ENCODE data around the gene PTGER4.

Gene PTGER4

GRCh38 chr5:40672425-40672824 lies 7.3 kb upstream of the PTGER4 start:
- no peak for DNase-seq

GRCh38 chr5:40674661-40675235 lies 5.0 kb upstream of the PTGER4 start:
- no peak for DNase-seq

DNA sequence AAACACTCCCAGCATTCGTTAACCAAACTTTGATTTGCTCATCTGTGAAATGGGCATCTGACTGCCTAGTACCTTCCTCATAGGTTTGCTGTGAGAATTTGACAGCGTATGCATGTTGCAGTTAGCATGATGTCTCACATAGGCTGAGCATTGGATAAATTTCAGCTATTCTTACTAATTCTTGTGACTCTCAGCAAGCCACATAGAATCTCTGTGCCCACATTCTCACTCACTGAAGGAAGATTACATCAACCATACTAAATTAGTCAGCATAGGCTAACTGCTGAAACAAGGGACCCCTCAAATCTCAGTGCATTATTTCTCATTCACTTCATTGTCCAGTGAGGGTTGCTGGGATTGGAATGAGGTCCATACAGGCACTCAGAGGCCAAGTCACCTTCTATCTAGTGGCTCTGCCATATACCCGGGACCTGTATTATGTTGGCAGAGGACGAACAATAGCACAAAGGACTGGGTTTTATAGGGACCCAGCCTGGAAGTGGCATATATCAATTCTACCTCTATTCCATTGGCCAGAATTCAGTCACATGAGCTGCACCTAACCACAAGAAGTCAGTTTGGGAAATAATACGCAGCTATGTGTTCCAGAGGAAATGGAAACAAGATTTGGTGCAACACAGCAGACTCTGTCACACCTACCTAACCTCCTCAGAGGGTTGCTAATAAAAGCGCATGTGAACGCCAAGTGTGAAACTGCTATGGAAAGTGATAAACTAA lies 4.2 kb upstream of the PTGER4 start:
- DNase-seq = no peak

GRCh38 chr5:40676613-40677343 lies 2.9 kb upstream of the PTGER4 start:
- no peak for DNase-seq

DNA sequence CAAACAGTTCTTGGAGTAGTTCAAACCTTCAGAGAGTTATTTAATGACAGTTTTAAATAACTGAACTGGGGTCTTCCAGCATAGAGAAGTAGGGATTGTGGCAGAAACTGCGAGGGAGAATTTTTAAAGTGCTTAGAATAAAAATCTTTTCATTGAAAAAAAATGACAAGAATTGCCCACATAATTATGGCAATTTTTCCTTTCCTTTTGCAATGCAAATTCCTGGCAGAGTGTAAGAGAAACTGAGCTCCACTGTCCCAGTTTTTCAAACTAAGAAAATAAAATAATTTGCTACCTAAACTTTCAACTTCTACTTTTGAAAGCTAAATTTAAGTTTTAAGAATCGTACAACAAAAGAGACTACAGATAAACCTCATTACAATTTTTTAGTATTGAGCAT lies 2.3 kb upstream of the PTGER4 start:
- DNase-seq = no peak

GRCh38 chr5:40678026-40678425 lies 1.7 kb upstream of the PTGER4 start:
- no peak for DNase-seq

GRCh38 chr5:40678460-40679147 lies 1.1 kb upstream of the PTGER4 start:
- DNase-seq = no peak

GRCh38 chr5:40679148-40679912 lies 385 bp upstream of the PTGER4 start:
- DNase-seq = peak; percentile 99

DNA sequence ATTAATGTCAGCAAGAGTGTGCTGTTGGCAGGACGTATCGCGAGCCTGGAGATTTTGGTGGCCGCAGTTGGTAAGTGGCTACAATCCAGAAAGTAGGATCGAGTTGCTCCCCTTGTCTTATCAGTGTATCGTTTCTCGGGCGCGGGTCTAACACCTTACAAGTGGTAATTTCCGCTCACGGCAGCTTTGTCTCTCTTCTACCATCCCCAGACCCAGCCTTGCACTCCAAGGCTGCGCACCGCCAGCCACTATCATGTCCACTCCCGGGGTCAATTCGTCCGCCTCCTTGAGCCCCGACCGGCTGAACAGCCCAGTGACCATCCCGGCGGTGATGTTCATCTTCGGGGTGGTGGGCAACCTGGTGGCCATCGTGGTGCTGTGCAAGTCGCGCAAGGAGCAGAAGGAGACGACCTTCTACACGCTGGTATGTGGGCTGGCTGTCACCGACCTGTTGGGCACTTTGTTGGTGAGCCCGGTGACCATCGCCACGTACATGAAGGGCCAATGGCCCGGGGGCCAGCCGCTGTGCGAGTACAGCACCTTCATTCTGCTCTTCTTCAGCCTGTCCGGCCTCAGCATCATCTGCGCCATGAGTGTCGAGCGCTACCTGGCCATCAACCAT lies 1.1 kb downstream of the PTGER4 start:
- DNase-seq = no peak

GRCh38 chr5:40681363-40682153 lies 1.8 kb downstream of the PTGER4 start:
- DNase-seq = no peak

GRCh38 chr5:40682154-40683017 lies 2.7 kb downstream of the PTGER4 start:
- DNase-seq = no peak

GRCh38 chr5:40683305-40683704 lies 3.6 kb downstream of the PTGER4 start:
- DNase-seq = no peak

DNA sequence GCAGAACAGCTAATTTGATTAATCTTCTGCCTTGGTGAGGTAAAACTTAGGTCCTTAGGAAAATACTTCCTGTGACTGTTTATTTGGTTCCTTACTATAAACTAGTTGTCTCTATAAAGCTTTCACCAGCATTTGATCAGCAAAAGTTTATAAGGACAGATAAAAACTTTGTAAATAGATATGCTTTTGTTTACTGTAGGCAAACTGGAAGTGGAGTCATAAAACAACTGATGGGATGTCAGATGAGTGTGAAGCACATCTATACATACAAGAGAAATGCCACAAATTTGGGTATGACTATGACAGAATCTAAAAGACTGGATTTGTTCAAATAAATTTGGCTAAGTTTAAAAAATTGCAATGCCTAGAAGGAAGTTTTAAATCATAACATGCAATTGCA lies 5.5 kb downstream of the PTGER4 start:
- DNase-seq = no peak

- no peak for DNase-seq
These were observed 6.3 kb downstream of the PTGER4 start for GRCh38 chr5:40685976-40686486.

- DNase-seq = no peak
These were observed 7.6 kb downstream of the PTGER4 start for GRCh38 chr5:40687321-40687720.

DNA sequence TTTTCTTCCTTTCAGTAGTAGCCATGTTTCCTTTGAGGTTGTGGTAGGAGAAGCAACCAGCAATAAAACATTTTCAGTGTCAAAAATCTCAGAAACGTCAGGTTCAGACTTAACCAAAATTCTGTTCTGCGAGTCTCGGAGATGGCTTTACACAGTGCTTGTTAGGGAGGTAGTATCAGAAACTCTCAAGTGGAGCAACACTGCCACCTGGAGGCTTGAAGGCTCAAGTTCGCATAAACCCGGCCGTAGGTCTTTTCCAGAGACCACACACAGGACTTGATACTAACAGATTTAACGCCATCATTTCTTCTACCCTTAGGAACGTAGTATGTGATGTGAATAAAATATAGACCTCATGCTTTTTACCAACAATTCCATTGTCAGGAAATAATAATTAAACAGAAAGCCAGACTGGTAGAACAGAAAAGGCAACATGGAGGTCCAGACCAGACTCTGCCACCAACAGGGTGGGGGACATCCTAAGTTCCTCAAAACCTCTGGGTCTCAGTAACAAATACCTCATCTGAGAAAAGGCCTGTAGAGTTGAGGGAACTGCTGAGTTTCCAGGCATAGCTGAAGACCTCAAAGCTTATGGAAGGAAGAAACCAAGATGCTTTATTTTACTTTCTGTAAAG lies 8.5 kb downstream of the PTGER4 start:
- peak; percentile 40 for DNase-seq

DNA sequence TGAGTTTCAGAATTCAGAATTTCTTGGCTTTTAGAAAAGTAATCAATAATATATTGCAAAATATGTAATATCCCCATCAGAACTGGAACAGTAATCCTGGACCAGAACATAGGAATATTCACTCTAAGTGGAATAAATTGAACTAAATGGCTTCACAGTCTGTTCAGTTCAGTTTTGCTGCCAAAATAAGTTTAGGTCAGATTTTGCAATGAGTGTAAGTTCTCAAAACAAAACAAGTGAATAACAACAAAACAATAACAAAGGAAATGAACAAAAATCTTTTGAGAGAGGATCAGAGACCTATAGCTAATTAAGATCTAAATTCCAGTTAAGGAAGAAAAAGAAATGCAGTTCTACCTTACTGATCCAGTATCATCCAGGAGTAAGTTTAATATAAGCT lies 9.3 kb downstream of the PTGER4 start:
- no peak for DNase-seq

GRCh38 chr5:40689438-40689837 lies 9.7 kb downstream of the PTGER4 start:
- DNase-seq = no peak

GRCh38 chr5:40690267-40690666 lies 10.6 kb downstream of the PTGER4 start:
- no peak for DNase-seq

- DNase-seq = no peak
These were observed 12.2 kb downstream of the PTGER4 start for GRCh38 chr5:40691894-40692293.
